Pancreas (tissue), 10 donors: Measurements from ENCODE around the gene LRRN4. TPM values are rescaled to one million over a fixed set of nuclear protein-coding genes. Genes with fewer than 3 reads are reported as not detected.

ENCODE experiments used
- ATAC-seq, 4 donors: fragments of 200-7000 bp; cut with Tn5 transposase; one replicate each; pipeline versions ENCODE4 v1.8.0 to v1.9.1; 2020; ENCODE audit warnings: mild to moderate bottlenecking in 4 of 4, moderate library complexity in 4 of 4
- DNase-seq, 6 donors: peaks; one replicate each; pipeline ENCODE4 v3.0.0-alpha.2; 2020
- FAIRE-seq: peaks from 2 replicates; lab custom pipeline; 2012; peaks lifted over from hg19 to GRCh38; lab: Jason Lieb, UNC
- H3K27ac ChIP-seq, 4 donors: fragments of 200-600 bp; sonication (generic); 1 replicate in 3 of 4; 2 replicates in 1 of 4; pipeline versions ENCODE4 v1.5.0 to v1.8.0; 2020
- H3K27me3 ChIP-seq, 4 donors: fragments of 200-600 bp; one replicate each; pipeline ENCODE4 v1.8.0; 2021
- H3K36me3 ChIP-seq, 3 donors: fragments of 200-600 bp; sonication (generic) in 1 of 3; one replicate each; pipeline versions ENCODE4 v1.5.0 to v1.8.0; 2020 to 2021
- H3K4me1 ChIP-seq, 3 donors: fragments of 200-600 bp; one replicate each; pipeline ENCODE4 v1.8.0; 2021
- H3K4me3 ChIP-seq, 4 donors: fragments of 200-600 bp; sonication (generic) in 2 of 4; one replicate each; pipeline versions ENCODE4 v1.5.0 to v1.8.0; 2020 to 2021
- H3K9me3 ChIP-seq, 4 donors: fragments of 200-600 bp; one replicate each; pipeline ENCODE4 v1.8.0; 2021
- WGBS, 2 donors: extraction: QIAGEN DNeasy Blood & Tissue Kit; methylation state at CpG; one replicate each; pipeline ENCODE4 v1.1.7; 2013; 5-methylcytosine and 5-hydroxymethylcytosine counted together
- intact Hi-C, 3 donors: fragments of 100-400 bp; cut with DNase I; formaldehyde crosslinking; loops; one replicate each; pipeline versions ENCODE4 v1.11.1 to v1.14.2; 2022
- polyA plus RNA-seq, 2 donors: library from polyadenylated mRNA; stranded (reverse); fragments of 200-250 nt; gene quantifications; one replicate each; pipeline ENCODE4 v1.2.3, GENCODE V29; 2013
- total RNA-seq, 6 donors: library from RNA; stranded (reverse); fragmentation: NEBNext Ultra II Directional in 4 of 6; extraction: Animal tissue kit (Norgen Biotek cat#: 25700) in 4 of 6; gene quantifications; one replicate each; pipeline versions ENCODE4 v1.2.1 to v1.2.4, GENCODE V29; 2021 to 2023
- TF ChIP-seq, protein P1 (sequence below), 4 donors: fragments of 200-600 bp; sonication (generic) in 3 of 4; IDR thresholded peaks; one replicate each; pipeline versions ENCODE4 v1.5.0 to v1.8.0; 2021; ENCODE audit warnings: antibody characterized with exemption in 4 of 4
- donor health status: healthy with polysubstance abuse.
- donor health status: DM: no; HTN: no; CAD: no; lungs with moderate emphysema.
- donor health status: DM: no; HTN: no; CAD: no.
- donor health status: control.
- donor health status: control.
- donor health status: Bipolar disorder and iron deficiency.
- donor health status: DM: yes; HTN: yes; CAD: no.
- donor health status: DM: no; HTN: no; CAD: no.
- donor health status: DM: no; HTN: no; CAD: no.
- donor health status: DM: yes; HTN: yes; CAD: no.

The LRRN4 gene
- total and polyA plus RNA-seq, 8 donors: 0.66 to 7.9 (median 2.7) TPM

DNA sequence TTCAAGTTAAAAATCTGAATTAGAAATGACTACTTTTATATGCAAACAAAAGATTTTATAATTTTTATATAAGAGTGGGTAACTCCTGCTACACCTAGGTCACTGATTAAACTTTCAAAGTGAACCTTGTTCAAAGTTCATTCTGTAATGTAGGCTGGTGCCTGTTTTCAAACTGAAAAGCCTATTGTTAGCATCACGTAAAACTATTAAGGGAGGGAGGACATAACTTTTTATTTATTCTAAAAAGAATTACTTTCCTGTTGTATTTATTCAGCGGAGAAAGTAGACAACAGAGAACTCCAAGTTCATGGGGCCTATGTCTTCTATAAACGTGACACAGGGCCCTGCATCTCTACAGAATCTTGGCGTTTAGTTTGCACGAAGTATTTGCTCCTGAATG is 41.5 kb upstream of the LRRN4 start:
- FAIRE-seq: peak; percentile 59
- ATAC-seq: no peak
- H3K9me3 ChIP-seq: no peaks in the 10 kb centered on the region
- H3K27ac ChIP-seq: no peak overlapping the region
- no peak overlapping the region for H3K4me3 ChIP-seq
- WGBS, 2 donors: 58 to 64% methylated on average over 5 of the region's 5 CpGs
- DNase-seq: no peak
- intact Hi-C loops: no loop called here
- no peaks in the 10 kb centered on the region for H3K36me3 ChIP-seq
- no peaks in the 10 kb centered on the region for H3K27me3 ChIP-seq
- TF ChIP-seq, protein P1, sequence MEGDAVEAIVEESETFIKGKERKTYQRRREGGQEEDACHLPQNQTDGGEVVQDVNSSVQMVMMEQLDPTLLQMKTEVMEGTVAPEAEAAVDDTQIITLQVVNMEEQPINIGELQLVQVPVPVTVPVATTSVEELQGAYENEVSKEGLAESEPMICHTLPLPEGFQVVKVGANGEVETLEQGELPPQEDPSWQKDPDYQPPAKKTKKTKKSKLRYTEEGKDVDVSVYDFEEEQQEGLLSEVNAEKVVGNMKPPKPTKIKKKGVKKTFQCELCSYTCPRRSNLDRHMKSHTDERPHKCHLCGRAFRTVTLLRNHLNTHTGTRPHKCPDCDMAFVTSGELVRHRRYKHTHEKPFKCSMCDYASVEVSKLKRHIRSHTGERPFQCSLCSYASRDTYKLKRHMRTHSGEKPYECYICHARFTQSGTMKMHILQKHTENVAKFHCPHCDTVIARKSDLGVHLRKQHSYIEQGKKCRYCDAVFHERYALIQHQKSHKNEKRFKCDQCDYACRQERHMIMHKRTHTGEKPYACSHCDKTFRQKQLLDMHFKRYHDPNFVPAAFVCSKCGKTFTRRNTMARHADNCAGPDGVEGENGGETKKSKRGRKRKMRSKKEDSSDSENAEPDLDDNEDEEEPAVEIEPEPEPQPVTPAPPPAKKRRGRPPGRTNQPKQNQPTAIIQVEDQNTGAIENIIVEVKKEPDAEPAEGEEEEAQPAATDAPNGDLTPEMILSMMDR (IDR thresholded peaks at IDR 0.05): no peak
- H3K4me1 ChIP-seq: no peaks in the 10 kb centered on the region

DNA sequence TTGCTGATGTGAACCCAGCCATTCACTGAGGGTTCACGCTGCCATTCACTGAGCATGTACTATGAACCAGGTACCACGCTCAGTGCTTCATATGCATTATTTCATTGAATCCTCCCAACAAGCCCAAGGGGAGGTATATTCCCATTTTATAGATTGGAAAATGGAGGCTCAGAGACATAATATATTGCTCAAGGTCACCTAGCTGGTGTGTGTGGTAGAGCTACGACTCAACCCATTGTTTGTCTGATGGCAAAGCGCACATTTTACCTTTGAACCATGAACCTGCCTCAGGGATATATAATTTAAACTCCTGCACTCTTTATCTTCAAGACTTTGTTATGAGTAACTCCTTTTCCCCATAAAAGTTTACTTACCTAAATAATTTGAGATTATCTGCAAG is 40.7 kb upstream of the LRRN4 start:
- TF ChIP-seq, protein P1 (IDR thresholded peaks at IDR 0.05): no peak
- Histone ChIP-seq H3K27ac (no peak overlapping the region), H3K4me3 (no peak overlapping the region), H3K27me3 (no peaks in the 10 kb centered on the region), H3K36me3 (no peaks in the 10 kb centered on the region), H3K4me1 (no peaks in the 10 kb centered on the region), H3K9me3 (no peaks in the 10 kb centered on the region)
- no peak for FAIRE-seq
- intact Hi-C loops: no loop called here
- no peak for DNase-seq
- ATAC-seq: no peak
- 88 to 92% methylated on average over 4 of the region's 4 CpGs for WGBS, 2 donors

DNA sequence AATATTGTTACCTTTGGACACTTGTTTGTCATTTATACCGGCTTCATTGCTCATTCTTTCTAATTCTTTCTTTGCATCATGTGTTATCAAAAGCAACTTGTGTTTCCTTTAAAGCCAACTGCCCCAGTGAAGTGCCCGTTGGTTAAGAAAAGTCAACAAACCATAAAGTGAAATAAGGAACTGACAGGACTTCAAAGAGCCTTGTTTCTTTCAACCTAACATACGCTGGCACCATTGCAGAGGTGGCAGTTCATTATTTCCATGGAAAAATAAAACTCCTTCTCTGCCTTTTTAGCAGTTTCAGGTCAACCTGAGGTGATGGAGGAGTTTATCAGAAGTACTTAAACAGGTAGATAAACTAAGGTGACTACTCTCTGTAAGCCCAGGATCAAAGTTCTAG is 40.2 kb upstream of the LRRN4 start:
- no peak for ATAC-seq
- Histone ChIP-seq H3K36me3 (no peaks in the 10 kb centered on the region), H3K4me3 (no peak overlapping the region), H3K4me1 (no peaks in the 10 kb centered on the region), H3K27ac (no peak overlapping the region), H3K27me3 (no peaks in the 10 kb centered on the region), H3K9me3 (no peaks in the 10 kb centered on the region)
- no peak for DNase-seq
- intact Hi-C loops: no loop called here
- TF ChIP-seq, protein P1 (IDR thresholded peaks at IDR 0.05): no peak
- WGBS, 2 donors: 71 to 72% methylated on average over 3 of the region's 3 CpGs
- FAIRE-seq: peak; percentile 43

DNA sequence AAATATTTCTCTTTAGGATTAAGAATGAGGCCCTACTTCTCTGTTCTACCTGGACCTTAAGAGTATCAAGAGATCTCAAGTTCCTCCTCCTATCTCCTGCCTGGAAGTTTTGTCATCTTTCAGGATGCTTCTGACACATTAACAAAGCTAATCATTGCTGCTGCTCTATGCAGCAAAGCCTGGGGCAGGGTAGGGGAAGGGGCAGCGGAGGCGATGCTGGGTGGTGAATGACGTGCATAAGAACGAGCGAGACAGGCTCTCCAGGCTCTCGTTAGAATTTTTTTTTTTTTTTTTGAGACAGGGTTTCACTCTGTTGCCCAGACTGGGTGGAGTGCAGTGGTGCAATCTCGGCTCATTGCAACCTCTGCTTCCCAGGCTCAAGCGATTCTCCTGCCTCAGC is 37.8 kb upstream of the LRRN4 start:
- no peak overlapping the region for H3K27ac ChIP-seq
- no peaks in the 10 kb centered on the region for H3K9me3 ChIP-seq
- no peak for DNase-seq
- H3K4me1 ChIP-seq: no peaks in the 10 kb centered on the region
- FAIRE-seq: no peak
- intact Hi-C loops: no loop called here
- TF ChIP-seq, protein P1 (IDR thresholded peaks at IDR 0.05): no peak
- 74 to 92% methylated on average over 8 of the region's 8 CpGs for WGBS, 2 donors
- no peak overlapping the region for H3K4me3 ChIP-seq
- H3K27me3 ChIP-seq: no peaks in the 10 kb centered on the region
- no peak for ATAC-seq
- no peaks in the 10 kb centered on the region for H3K36me3 ChIP-seq

DNA sequence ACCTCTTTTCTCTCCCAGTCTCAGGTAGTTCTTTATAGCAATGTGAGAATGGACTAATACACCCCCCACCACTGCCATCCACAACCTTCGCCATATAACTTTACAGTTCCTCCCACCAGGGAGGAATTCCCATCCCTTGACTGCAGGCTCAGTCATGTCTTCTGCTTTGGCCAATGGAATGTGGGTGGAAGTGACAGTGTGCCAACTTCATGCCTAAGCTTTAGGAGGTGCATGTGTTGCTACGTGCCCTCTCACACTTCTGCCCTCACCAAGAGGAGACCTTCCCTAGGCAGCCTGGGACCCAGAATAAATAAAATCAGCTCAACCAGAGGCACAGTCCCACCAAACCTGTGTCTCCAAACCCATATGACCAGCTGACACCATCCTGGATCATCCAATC is 33.0 kb upstream of the LRRN4 start:
- no peaks in the 10 kb centered on the region for H3K27me3 ChIP-seq
- WGBS, 2 donors: 47 to 90% methylated on average over 2 of the region's 2 CpGs
- H3K4me1 ChIP-seq: no peaks in the 10 kb centered on the region
- H3K27ac ChIP-seq: no peak overlapping the region
- DNase-seq: no peak
- H3K4me3 ChIP-seq: no peak overlapping the region
- FAIRE-seq: no peak
- intact Hi-C loops: no loop called here
- H3K9me3 ChIP-seq: no peaks in the 10 kb centered on the region
- TF ChIP-seq, protein P1 (IDR thresholded peaks at IDR 0.05): no peak
- no peak for ATAC-seq
- no peaks in the 10 kb centered on the region for H3K36me3 ChIP-seq
